Stimulated activated naive CD8-positive, alpha-beta T cell treated with anti-CD3 and anti-CD28 coated beads, Interleukin-15, Interleukin-2, amounts not matched to agents 100 U/mL and 50 U/mL, for 24 hours (primary cell): ENCODE results near the gene ABCA2.

ENCODE experiments used
- ATAC-seq: fragments of 150-1000 bp; cut with Tn5 transposase; one replicate; pipeline ENCODE4 v1.10.0; 2021
- DNase-seq: peaks from one replicate; pipeline ENCODE4 v3.0.0; 2021

ABCA2 gene, protein sequence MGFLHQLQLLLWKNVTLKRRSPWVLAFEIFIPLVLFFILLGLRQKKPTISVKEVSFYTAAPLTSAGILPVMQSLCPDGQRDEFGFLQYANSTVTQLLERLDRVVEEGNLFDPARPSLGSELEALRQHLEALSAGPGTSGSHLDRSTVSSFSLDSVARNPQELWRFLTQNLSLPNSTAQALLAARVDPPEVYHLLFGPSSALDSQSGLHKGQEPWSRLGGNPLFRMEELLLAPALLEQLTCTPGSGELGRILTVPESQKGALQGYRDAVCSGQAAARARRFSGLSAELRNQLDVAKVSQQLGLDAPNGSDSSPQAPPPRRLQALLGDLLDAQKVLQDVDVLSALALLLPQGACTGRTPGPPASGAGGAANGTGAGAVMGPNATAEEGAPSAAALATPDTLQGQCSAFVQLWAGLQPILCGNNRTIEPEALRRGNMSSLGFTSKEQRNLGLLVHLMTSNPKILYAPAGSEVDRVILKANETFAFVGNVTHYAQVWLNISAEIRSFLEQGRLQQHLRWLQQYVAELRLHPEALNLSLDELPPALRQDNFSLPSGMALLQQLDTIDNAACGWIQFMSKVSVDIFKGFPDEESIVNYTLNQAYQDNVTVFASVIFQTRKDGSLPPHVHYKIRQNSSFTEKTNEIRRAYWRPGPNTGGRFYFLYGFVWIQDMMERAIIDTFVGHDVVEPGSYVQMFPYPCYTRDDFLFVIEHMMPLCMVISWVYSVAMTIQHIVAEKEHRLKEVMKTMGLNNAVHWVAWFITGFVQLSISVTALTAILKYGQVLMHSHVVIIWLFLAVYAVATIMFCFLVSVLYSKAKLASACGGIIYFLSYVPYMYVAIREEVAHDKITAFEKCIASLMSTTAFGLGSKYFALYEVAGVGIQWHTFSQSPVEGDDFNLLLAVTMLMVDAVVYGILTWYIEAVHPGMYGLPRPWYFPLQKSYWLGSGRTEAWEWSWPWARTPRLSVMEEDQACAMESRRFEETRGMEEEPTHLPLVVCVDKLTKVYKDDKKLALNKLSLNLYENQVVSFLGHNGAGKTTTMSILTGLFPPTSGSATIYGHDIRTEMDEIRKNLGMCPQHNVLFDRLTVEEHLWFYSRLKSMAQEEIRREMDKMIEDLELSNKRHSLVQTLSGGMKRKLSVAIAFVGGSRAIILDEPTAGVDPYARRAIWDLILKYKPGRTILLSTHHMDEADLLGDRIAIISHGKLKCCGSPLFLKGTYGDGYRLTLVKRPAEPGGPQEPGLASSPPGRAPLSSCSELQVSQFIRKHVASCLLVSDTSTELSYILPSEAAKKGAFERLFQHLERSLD (N-terminal part only)

DNA sequence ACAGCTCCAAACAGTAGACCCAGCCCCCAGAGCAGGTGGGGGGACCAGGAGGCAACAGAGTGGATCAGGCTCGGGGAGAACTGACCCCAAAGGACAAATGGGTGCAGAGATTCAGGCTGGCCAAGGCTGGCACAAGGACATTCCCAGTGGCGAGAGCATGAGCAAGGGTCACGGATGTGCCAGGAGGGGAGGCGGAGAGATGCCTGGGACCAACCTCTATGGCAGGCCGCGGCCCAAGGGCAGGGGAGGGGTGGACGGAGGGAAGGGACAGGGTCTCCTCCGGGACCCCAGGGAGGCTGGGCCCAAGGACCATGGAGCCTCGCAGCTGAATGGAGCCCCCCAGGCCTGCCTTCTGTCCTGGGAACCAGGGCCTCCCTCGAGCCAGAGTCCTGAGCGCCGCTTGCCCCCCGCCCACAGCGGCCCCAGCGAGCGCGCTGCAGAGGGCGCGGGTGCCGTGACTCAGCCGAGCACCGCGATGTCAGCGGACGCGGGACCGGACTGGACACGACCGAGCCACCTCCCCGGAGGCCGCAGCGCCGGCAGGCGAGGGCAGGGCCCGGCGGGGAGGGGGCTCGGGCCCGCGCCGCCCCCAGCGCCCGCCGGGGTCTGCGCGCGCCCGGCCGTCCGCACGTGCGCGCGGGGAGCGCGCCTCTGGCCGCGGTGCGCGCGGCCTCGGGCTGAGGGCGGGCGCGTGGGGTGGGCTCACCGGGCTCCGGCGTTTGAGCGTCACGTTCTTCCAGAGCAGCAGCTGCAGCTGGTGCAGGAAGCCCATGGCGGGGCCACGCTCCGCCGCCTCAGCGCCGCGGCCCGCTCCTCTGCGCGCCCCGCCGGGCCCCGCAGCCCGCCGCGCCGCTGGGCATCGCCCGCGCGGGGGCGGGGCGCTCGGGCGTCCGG, at the start of gene ABCA2:
ABCA2 (minus strand) TSS at position 869 of the 894 bp plus-strand sequence; CDS start at position 772, 97 bp downstream.
- DNase-seq (no peak), ATAC-seq (no peak)

GRCh38 chr9:137077010-137077747, 49.1 kb upstream of the ABCA2 start, which contains the start of gene UAP1L1:
Gene UAP1L1 (plus strand): TSS chr9:137077517. CDS start chr9:137077533, 16 bp downstream.
- DNase-seq (peak; percentile 72), ATAC-seq (peak; percentile 71)

GRCh38 chr9:137076636-137077009, 48.6 kb upstream of the ABCA2 start:
- DNase-seq (no peak), ATAC-seq (no peak)

DNA sequence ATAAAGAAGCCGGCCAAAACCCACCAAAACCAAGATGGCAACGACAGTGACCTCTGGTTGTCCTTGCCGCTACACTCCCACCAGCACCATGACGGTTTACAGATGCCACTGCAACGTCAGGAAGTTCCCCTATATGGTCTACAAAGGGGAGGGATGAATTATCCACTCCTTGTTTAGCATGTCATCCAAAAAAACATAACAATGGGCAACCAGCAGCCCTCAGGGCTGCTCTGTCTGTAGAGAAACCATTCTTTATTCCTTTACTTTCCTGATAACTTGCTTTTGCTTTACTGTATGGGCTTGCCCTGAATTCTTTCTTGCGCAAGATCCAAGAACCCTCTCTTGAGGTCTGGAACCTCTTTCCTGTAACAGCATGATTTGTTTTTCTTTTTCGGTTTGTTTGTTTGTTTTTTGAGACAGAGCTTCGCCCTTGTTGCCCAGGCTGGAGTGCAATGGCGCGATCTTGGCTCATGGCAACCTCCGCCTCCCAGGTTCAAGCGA, 47.3 kb upstream of the ABCA2 start:
- DNase-seq, result no peak
- ATAC-seq, result no peak

DNA sequence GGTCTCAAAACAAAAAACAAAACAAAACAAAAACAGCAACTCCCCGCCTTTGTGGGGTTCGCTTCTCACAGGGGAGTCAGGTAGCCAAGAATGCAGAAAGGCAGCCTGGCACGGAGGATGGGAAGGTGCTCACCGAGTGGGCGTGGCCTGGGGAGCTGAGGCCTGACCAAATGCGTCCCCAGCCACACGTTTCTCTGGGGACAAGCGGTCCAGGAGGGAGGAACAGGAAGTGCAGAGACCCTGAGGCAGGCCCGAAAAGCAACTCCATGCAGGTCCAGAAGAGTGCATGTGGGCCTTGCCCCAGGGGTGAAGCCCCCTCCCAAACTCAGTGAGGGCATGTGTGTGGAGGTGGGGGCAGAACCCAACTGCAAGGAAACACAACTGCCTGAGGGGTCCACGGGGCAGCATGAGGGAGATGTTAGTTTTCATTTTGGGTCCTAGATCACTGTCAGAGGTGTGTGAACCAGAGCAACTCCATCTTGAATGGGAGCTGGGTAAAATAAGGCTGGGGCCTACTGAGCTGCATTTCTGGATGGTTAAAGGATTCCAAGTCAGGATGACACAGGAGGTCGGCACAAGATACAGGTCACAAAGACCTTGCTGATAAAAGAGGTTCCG, 46.7 kb upstream of the ABCA2 start:
- no peak for ATAC-seq
- no peak for DNase-seq

DNA sequence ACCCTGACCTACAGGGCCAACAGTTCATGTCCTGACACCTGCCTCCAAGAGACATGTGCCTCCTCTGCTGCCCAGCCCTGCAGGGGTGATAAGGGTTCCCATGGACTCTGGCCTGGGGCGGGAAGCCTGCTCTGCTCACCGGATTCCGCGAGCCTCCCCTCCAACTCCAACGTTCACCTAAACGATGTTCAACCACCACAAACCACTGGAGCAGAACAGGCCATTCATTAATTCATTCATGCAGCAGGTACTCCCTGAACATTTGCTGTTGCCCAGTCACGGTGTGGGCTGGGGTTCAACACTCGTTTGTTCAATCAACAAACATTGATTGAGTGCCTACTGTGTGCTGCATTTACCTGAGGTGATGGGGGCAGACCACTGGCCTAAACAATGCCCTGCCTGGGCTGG, 46.0 kb upstream of the ABCA2 start:
- DNase-seq (no peak), ATAC-seq (no peak)

GRCh38 chr9:137071282-137071681, 43.2 kb upstream of the ABCA2 start:
- ATAC-seq (no peak), DNase-seq (no peak)

GRCh38 chr9:137070906-137071275, 42.9 kb upstream of the ABCA2 start:
- no peak for ATAC-seq
- DNase-seq, result no peak

DNA sequence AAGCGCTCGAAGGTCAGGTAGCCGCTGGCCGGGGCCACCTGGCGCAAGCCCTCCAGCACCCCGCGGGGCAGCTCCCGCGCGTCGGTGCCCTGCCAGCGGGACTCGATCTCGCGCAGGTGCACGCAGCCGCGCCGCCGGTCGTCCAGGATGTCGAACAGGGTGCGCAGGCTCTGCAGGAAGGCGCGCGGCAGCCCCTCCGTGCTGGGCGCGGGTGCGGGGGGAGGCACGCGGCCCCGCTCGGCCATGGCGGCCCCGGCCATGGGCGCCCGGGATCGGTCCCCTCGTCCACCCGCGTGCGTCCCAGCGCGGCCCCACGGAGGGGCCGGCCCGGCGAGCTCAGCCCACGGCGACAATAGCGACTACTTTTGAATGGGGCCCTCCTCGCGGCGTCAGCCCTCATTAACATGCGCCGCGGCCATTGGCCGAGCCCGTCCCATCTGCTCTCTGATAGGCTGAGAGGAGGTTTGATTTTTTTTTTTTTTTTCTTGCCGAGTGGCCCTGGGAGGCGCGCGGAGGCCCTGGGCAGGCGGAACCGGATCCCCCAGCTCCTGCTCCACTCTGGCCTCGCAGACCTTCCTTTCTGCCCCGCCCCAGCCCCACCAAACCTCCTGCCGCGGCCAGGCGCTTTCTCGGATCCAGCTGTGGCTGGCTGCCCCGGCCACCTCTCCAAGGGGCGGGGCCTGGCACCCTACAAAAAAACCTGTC, 42.3 kb upstream of the ABCA2 start, which contains the start of gene SAPCD2:
SAPCD2 (minus strand) TSS at position 357 of the 705 bp plus-strand sequence; CDS start at position 260, 97 bp downstream.
- peak; percentile 90 for ATAC-seq
- peak; percentile 83 for DNase-seq

- DNase-seq, result no peak
Measured at GRCh38 chr9:137069508-137070091, 41.6 kb upstream of the ABCA2 start.

GRCh38 chr9:137068539-137069507, 40.8 kb upstream of the ABCA2 start:
- no peak for ATAC-seq
- no peak for DNase-seq

More at GRCh38 chr9:137069508-137070091, 41.6 kb upstream of the ABCA2 start:
- no peak for ATAC-seq

DNA sequence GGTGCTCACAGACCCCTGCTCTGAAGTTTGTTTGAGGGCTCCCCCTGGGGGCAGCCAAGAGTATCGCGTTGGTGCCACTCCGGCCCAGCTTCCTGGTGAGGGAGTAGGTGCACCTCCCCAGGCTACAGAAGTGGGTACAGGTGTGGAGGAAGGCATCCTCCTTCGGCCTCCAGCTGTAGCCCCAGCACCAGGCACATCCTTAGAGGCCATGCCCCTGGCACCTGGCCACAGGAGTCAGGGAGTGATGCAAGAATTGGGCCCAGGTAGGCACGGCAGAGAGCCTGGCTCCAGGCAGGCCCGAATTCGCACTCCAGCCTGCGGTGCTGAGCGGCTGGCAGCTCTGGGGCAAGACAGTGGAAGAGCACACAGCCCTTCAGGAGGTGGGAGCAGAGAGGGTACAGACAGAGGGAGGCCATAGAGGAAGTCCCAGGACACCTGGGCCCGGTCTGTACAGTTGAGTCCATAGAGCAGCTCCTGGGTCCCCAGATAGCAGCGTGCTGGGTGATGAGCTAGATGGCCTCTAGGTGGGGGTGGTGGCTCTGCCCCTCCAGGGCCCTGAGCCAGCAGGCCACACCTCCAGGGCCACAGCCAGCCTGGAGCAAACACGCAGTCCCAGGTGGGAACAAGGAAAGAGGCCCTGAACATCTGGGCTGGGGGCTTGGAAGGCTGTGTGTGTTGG, 40.0 kb upstream of the ABCA2 start:
- peak; percentile 89 for DNase-seq
- peak; percentile 57 for ATAC-seq

GRCh38 chr9:137066096-137066861, 38.2 kb upstream of the ABCA2 start:
- DNase-seq, result no peak
- ATAC-seq, result no peak

DNA sequence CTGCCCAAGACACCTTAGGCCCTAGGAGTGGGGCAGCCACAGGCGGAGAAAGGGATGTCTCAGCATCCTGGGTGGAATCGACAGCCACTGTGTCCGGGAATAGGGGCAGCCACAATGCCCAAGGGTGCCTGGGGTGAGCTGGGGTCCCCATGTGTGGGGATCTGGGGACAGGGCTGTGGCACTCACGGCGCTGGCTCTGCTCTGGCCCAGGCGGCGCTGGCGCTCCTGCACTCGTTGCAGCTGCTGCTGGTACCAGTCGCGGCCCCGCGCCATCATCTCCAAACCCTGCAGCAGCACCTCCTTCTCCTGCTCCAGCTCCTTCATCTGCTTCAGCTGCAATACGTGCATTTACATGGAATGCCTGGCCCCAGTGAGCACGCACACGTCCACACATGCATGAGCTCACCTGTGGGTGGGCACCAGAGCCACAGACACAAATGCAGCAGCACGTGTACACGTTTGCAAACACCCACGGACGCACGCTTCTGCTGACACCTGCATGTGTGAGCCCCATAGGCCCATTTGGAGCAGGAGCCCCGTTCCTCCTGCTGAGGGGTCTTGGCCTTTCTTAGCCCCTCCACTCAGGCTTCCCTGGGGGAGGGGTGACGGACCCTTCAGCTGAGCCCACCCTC, 37.4 kb upstream of the ABCA2 start:
- DNase-seq, result no peak

DNA sequence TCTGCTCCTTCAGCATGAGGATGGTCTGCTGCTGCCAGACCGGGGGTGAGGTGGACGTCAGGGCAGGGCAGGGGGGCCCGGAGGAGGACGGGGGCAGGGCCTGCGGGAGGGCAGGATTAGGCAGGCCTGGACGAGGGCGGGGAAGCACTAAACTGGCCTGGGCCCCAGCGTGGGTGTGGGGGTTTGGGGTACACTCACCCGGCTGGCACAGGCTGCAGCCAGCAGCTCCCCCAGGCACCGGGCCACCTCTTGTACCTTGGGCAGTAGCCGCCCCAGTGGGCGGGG, 36.8 kb upstream of the ABCA2 start:
- DNase-seq (no peak), ATAC-seq (no peak)

More for the DNA sequence above, 37.4 kb upstream of the ABCA2 start:
- ATAC-seq, result no peak
